Esophagus squamous epithelium (tissue), 4 donors: Measurements from ENCODE around the gene CFAP20DC.

Experiments
- POLR2A ChIP-seq, 4 donors: fragments of 450-650 bp; IDR thresholded peaks; one replicate each; pipeline ENCODE4 v1.6.1; 2017; ENCODE audit warnings: antibody characterized with exemption in 4 of 4, mild to moderate bottlenecking in 4 of 4, moderate library complexity in 3 of 4
- TF ChIP-seq, protein P1 (sequence below), 6 experiments: fragments of 450-650 bp in 4 of 6; fragments of 200-600 bp in 2 of 6; sonication (generic) in 2 of 6; IDR thresholded peaks; one replicate each; pipeline ENCODE4 v1.5.1; 2016 to 2019; ENCODE audit warnings: antibody characterized with exemption in 6 of 6, mild to moderate bottlenecking in 4 of 6, moderate library complexity in 4 of 6

DNA sequence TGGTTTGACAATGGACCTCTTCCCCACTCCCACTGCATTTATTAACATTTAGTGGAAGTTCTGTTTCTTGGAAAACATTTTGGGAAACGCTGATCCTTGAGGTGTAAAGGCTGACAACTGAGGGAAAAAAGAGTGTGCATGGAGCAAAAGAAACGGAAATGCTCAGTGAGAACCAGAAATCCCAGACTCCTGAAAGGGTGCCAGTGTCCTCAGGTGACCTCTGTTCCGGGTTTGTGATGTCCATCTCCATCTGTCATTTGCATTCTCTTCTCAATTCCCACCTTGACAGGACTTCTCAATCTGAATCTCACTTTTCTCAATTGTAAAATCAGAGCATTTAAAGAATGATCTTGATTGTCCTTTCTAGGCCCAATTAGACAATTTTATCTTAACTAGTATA lies 312.2 kb downstream of the CFAP20DC start:
- TF ChIP-seq, protein P1, sequence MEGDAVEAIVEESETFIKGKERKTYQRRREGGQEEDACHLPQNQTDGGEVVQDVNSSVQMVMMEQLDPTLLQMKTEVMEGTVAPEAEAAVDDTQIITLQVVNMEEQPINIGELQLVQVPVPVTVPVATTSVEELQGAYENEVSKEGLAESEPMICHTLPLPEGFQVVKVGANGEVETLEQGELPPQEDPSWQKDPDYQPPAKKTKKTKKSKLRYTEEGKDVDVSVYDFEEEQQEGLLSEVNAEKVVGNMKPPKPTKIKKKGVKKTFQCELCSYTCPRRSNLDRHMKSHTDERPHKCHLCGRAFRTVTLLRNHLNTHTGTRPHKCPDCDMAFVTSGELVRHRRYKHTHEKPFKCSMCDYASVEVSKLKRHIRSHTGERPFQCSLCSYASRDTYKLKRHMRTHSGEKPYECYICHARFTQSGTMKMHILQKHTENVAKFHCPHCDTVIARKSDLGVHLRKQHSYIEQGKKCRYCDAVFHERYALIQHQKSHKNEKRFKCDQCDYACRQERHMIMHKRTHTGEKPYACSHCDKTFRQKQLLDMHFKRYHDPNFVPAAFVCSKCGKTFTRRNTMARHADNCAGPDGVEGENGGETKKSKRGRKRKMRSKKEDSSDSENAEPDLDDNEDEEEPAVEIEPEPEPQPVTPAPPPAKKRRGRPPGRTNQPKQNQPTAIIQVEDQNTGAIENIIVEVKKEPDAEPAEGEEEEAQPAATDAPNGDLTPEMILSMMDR (IDR thresholded peaks at IDR 0.05) = no peak
- TF ChIP-seq POLR2A (IDR thresholded peaks at IDR 0.05) = no peak
